Measurements from ENCODE around the gene CUL9.

DNA sequence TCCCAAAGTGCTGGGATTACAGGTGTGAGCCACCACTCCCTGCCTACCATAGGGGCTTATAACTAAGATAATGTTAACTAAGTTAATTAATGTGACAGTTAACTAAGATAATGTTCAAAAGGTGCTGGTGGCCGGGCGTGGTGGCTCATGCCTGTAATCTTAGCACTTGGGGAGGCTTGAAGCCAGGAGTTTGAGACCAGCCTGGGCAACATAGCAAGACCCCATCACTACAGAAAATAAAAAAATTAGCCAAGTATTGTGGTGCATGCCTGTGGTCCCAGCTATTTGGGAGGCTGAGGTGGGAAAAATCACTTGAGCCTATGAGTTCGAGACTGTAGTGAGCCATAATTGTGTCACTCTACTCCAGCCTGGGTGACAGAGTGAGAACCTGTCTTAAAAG, 43.7 kb upstream of the CUL9 start:
- TF ChIP-seq GATA2 (IDR thresholded peaks at IDR 0.05; ENCODE audit: low read depth, low read length) (no peak), GATA3 (IDR thresholded peaks at IDR 0.05; ENCODE audit: low read depth, low read length) (no peak)
